Measurements from ENCODE around the gene U2AF1L4.

The U2AF1L4 gene

GRCh38 chr19:35717665-35718344 is 27.4 kb downstream of the U2AF1L4 start, which contains the start of gene KMT2B:
KMT2B (plus strand) TSS chr19:35718003; CDS start chr19:35718019, 16 bp downstream.
- Histone ChIP-seq H3K4me3 (peak within 1 kb of the TSS; percentile 64 to 95), H3K27me3 (no peaks in the 10 kb centered on the region), H3K36me3 (peaks cover 17 to 35% (median 25%) of the 10 kb centered on the region in 3 donors), H3K4me1 (peaks cover 0 to 36% (median 26%) of the 10 kb centered on the region in 4 donors), H3K9me3 (no peaks in the 10 kb centered on the region), H3K27ac (peak within 1 kb of the TSS; percentile 86)
- no peak for TF ChIP-seq CTCF (IDR thresholded peaks at IDR 0.05)
- no peak for DNase-seq
- intact Hi-C loops (cut with DNase I; ENCODE audit: low total_unique reads) = loop anchor here (2.0 to 10.0 kb wide), 4 partner anchors 25 to 593 kb away; partner anchors contain the start of genes HSPB6, PROSER3 and TMEM147

- H3K27me3 ChIP-seq = no peaks in the 10 kb centered on the region
- H3K4me3 ChIP-seq = peak overlapping the region; percentile 64 to 95
- intact Hi-C loops (cut with DNase I; ENCODE audit: low total_unique reads) = loop anchor here (2.0 to 10.0 kb wide), 4 partner anchors 24 to 592 kb away; partner anchors contain the start of genes HSPB6, PROSER3 and TMEM147
- no peaks in the 10 kb centered on the region for H3K9me3 ChIP-seq
- H3K4me1 ChIP-seq = peaks cover 0 to 36% (median 26%) of the 10 kb centered on the region in 4 donors
- peak; percentile 87 to 93 for TF ChIP-seq CTCF (IDR thresholded peaks at IDR 0.05)
- H3K27ac ChIP-seq = peak overlapping the region; percentile 86
- H3K36me3 ChIP-seq = peaks cover 9 to 27% (median 18%) of the 10 kb centered on the region in 3 donors
- DNase-seq = peak; percentile 96 to 98
Observed at GRCh38 chr19:35716801-35717664, 28.2 kb downstream of the U2AF1L4 start.

- Histone ChIP-seq H3K36me3 (peaks cover under 1 to 19% (median 9%) of the 10 kb centered on the region in 3 donors), H3K4me1 (peaks cover 0 to 32% (median 24%) of the 10 kb centered on the region in 4 donors), H3K4me3 (peak overlapping the region; percentile 64 to 95), H3K27ac (peak overlapping the region; percentile 86), H3K9me3 (no peaks in the 10 kb centered on the region), H3K27me3 (no peaks in the 10 kb centered on the region)
- intact Hi-C loops (cut with DNase I; ENCODE audit: low total_unique reads) = loop anchor here (2.0 to 10.0 kb wide), 4 partner anchors 23 to 591 kb away; partner anchors contain the start of genes HSPB6, PROSER3 and TMEM147
- peak; percentile 42 to 82 for DNase-seq
- TF ChIP-seq CTCF (IDR thresholded peaks at IDR 0.05) = no peak
Observed at GRCh38 chr19:35715981-35716800, 29.0 kb downstream of the U2AF1L4 start.

GRCh38 chr19:35715355-35715809 is 29.8 kb downstream of the U2AF1L4 start:
- intact Hi-C loops (cut with DNase I; ENCODE audit: low total_unique reads) = loop anchor here (5.0 to 10.0 kb wide), 3 partner anchors 42 to 591 kb away; partner anchors contain the start of genes HSPB6, PROSER3 and TMEM147
- H3K4me1 ChIP-seq = peaks cover 0 to 32% (median 24%) of the 10 kb centered on the region in 4 donors
- no peaks in the 10 kb centered on the region for H3K9me3 ChIP-seq
- H3K4me3 ChIP-seq = peak overlapping the region in 1 of 2 donors; percentile 64
- H3K27ac ChIP-seq = peak overlapping the region; percentile 86
- no peaks in the 10 kb centered on the region for H3K27me3 ChIP-seq
- H3K36me3 ChIP-seq = peaks cover 0 to 11% (median 1%) of the 10 kb centered on the region in 3 donors
- no peak for DNase-seq
- TF ChIP-seq CTCF (IDR thresholded peaks at IDR 0.05) = no peak

Data from tibial artery (tissue), 4 donors.